ENCODE results near the gene ERMN.
"Not testable (repeated sequence)": the region's sequence is repeated elsewhere in the genome, so short reads cannot be mapped to it uniquely, and the experiment has no call there.

ERMN gene, protein sequence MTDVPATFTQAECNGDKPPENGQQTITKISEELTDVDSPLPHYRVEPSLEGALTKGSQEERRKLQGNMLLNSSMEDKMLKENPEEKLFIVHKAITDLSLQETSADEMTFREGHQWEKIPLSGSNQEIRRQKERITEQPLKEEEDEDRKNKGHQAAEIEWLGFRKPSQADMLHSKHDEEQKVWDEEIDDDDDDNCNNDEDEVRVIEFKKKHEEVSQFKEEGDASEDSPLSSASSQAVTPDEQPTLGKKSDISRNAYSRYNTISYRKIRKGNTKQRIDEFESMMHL
- long read RNA-seq, result 0 reads

DNA sequence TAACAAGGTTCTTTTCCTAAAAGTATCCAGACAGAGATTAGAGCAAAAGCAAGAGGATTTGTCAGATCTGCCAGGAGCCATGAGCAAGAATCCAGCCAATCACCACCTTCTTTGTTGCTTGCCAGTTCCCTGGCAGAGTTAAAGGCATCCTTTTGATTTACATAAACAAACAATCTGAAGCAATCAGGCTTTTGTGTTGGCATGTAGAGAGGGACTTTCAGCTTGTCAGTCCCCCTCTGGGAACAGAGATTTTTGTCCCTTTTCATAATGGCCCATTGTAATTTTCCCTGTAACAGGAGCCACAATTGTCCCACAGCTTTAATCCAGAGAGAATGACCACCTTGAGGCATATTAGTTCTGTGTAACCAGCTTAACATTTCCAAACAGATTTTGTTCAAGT, at the start of gene ERMN:
Gene ERMN, minus strand, starts transcription at position 39 of the 400 bp plus-strand sequence. CDS start 182 bp downstream, outside the sequence.
- TF ChIP-seq SPI1 (IDR thresholded peaks at IDR 0.05; ENCODE audit: borderline replicate concordance, low read depth) (no peak), POLR2AphosphoS5 (IDR thresholded peaks at IDR 0.05; ENCODE audit: low read depth) (no peak), REST (IDR thresholded peaks at IDR 0.05; ENCODE audit: insufficient replicate concordance, low read depth) (no peak), GABPA (IDR thresholded peaks at IDR 0.05; ENCODE audit: low read depth) (no peak)
- TF ChIP-seq, protein P1, sequence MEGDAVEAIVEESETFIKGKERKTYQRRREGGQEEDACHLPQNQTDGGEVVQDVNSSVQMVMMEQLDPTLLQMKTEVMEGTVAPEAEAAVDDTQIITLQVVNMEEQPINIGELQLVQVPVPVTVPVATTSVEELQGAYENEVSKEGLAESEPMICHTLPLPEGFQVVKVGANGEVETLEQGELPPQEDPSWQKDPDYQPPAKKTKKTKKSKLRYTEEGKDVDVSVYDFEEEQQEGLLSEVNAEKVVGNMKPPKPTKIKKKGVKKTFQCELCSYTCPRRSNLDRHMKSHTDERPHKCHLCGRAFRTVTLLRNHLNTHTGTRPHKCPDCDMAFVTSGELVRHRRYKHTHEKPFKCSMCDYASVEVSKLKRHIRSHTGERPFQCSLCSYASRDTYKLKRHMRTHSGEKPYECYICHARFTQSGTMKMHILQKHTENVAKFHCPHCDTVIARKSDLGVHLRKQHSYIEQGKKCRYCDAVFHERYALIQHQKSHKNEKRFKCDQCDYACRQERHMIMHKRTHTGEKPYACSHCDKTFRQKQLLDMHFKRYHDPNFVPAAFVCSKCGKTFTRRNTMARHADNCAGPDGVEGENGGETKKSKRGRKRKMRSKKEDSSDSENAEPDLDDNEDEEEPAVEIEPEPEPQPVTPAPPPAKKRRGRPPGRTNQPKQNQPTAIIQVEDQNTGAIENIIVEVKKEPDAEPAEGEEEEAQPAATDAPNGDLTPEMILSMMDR (IDR thresholded peaks at IDR 0.05; ENCODE audit: insufficient read depth, low read length), result no peak
- no peak within 1 kb of the TSS for H3K27ac ChIP-seq (replicated peaks)
- no peak for DNase-seq (ENCODE audit: low read depth in 1 of 2, low spot score in 1 of 2)
- H3K27me3 ChIP-seq (ENCODE audit: insufficient read depth, poor library complexity, severe bottlenecking), result peaks cover 4% of the 10 kb centered on the region
- H3K4me3 ChIP-seq (replicated peaks; ENCODE audit: insufficient read depth, low read length), result no peak within 1 kb of the TSS

- H3K27me3 ChIP-seq (ENCODE audit: insufficient read depth, poor library complexity, severe bottlenecking), result no peaks in the 10 kb centered on the region
- no peak for DNase-seq (ENCODE audit: low read depth in 1 of 2, low spot score in 1 of 2)
- no peak for TF ChIP-seq REST (IDR thresholded peaks at IDR 0.05; ENCODE audit: insufficient replicate concordance, low read depth)
- TF ChIP-seq POLR2AphosphoS5 (IDR thresholded peaks at IDR 0.05; ENCODE audit: low read depth), result no peak
- no peak overlapping the region for H3K4me3 ChIP-seq (replicated peaks; ENCODE audit: insufficient read depth, low read length)
- no peak overlapping the region for H3K27ac ChIP-seq (replicated peaks)
These were observed 49.8 kb upstream of the ERMN start for GRCh38 chr2:157375384-157375783.

- H3K27ac ChIP-seq (replicated peaks); H3K4me3 ChIP-seq (replicated peaks; ENCODE audit: insufficient read depth, low read length); H3K27me3 ChIP-seq (ENCODE audit: insufficient read depth, poor library complexity, severe bottlenecking); DNase-seq (ENCODE audit: low read depth in 1 of 2, low spot score in 1 of 2): not testable (repeated sequence)
These were observed 42.9 kb upstream of the ERMN start for GRCh38 chr2:157368508-157368907.

GRCh38 chr2:157367704-157368103, 42.1 kb upstream of the ERMN start:
- no peaks in the 10 kb centered on the region for H3K27me3 ChIP-seq (ENCODE audit: insufficient read depth, poor library complexity, severe bottlenecking)
- H3K4me3 ChIP-seq (replicated peaks; ENCODE audit: insufficient read depth, low read length), result no peak overlapping the region
- DNase-seq (ENCODE audit: low read depth in 1 of 2, low spot score in 1 of 2), result no peak
- TF ChIP-seq POLR2AphosphoS5 (IDR thresholded peaks at IDR 0.05; ENCODE audit: low read depth), result no peak
- H3K27ac ChIP-seq (replicated peaks), result no peak overlapping the region

DNA sequence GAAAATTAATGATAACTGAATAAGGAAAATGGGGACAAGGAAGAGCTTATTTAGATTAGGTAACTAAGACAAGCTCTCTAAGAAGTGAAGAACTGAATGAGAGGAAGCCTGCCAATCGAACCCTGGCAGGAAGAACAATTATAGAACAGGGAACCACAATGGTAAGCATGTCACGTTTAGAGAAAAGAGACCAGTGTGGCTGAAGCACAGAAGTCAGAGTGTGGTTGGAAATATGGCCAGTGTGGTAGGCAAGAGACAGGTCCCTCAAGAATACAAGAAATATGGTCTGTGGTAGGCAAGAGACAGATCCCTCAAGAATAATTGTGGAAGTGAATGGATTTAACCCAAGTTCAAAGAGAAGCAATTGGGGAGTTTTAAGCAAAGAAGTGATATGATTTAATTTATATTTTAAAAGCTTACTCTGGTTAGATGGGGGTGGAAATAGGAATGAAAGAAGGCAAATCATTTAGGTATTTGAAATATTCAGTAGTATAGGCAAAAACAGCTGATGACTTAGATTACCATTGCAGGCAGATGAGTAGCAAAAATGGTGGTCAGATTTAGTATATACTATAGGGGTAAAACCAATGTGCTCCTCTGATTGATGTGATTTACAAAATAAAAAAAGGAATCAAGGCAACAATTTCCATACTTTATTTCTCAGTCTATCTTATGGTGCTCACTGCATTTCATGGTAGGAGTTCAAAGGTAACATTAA, 38.8 kb upstream of the ERMN start:
- Histone ChIP-seq H3K27me3 (ENCODE audit: insufficient read depth, poor library complexity, severe bottlenecking) (no peaks in the 10 kb centered on the region), H3K27ac (replicated peaks) (no peak overlapping the region), H3K4me3 (replicated peaks; ENCODE audit: insufficient read depth, low read length) (no peak overlapping the region)
- TF ChIP-seq REST (IDR thresholded peaks at IDR 0.05; ENCODE audit: insufficient replicate concordance, low read depth), result no peak
- TF ChIP-seq SPI1 (IDR thresholded peaks at IDR 0.05; ENCODE audit: borderline replicate concordance, low read depth), result no peak
- no peak for TF ChIP-seq POLR2AphosphoS5 (IDR thresholded peaks at IDR 0.05; ENCODE audit: low read depth)
- TF ChIP-seq GABPA (IDR thresholded peaks at IDR 0.05; ENCODE audit: low read depth), result no peak
- DNase-seq (ENCODE audit: low read depth in 1 of 2, low spot score in 1 of 2), result peak; percentile 10 to 16
